GM19238 (cell line): ENCODE measurements around the gene FGG.

Source experiments
- DNase-seq: peaks from one replicate; pipeline ENCODE4 v3.0.0; 2011; ENCODE audit warnings: low spot score; ENCODE audit not compliant: insufficient read length

Gene FGG

GRCh38 chr4:154612472-154613414, at the start of gene FGG:
TSS of gene FGG (minus strand) at chr4:154612656. CDS start at chr4:154612609, 47 bp downstream.
- no peak for DNase-seq

- DNase-seq: no peak
Measured at GRCh38 chr4:154660052-154660451, 47.6 kb upstream of the FGG start.

- no peak for DNase-seq
Measured at GRCh38 chr4:154658680-154659405, 46.4 kb upstream of the FGG start.

GRCh38 chr4:154643493-154643892, 31.0 kb upstream of the FGG start:
- DNase-seq: no peak

GRCh38 chr4:154642373-154643009, 30.0 kb upstream of the FGG start:
- DNase-seq: no peak

- no peak for DNase-seq
Measured at GRCh38 chr4:154640999-154641398, 28.5 kb upstream of the FGG start.

- no peak for DNase-seq
Measured at GRCh38 chr4:154634058-154634457, 21.6 kb upstream of the FGG start.

- DNase-seq: no peak
Measured at GRCh38 chr4:154631828-154632227, 19.4 kb upstream of the FGG start.

- no peak for DNase-seq
Measured at GRCh38 chr4:154630324-154630723, 17.9 kb upstream of the FGG start.

GRCh38 chr4:154626793-154627484, 14.5 kb upstream of the FGG start:
- DNase-seq: peak; percentile 35

- no peak for DNase-seq
Measured at GRCh38 chr4:154625971-154626370, 13.5 kb upstream of the FGG start.

- no peak for DNase-seq
Measured at GRCh38 chr4:154623995-154624394, 11.5 kb upstream of the FGG start.

GRCh38 chr4:154623436-154623835, 11.0 kb upstream of the FGG start:
- no peak for DNase-seq

- no peak for DNase-seq
Measured at GRCh38 chr4:154622598-154622997, 10.1 kb upstream of the FGG start.

GRCh38 chr4:154620111-154620510, 7.7 kb upstream of the FGG start:
- no peak for DNase-seq

- no peak for DNase-seq
Measured at GRCh38 chr4:154618708-154619315, 6.4 kb upstream of the FGG start.

- DNase-seq: no peak
Measured at GRCh38 chr4:154617820-154618317, 5.4 kb upstream of the FGG start.

- no peak for DNase-seq
Measured at GRCh38 chr4:154616731-154617130, 4.3 kb upstream of the FGG start.

- no peak for DNase-seq
Measured at GRCh38 chr4:154616287-154616686, 3.8 kb upstream of the FGG start.

GRCh38 chr4:154615211-154615610, 2.8 kb upstream of the FGG start:
- no peak for DNase-seq

- no peak for DNase-seq
Measured at GRCh38 chr4:154614306-154614705, 1.9 kb upstream of the FGG start.
